RWPE2 (cell line): Measurements from ENCODE around the gene CCNG2.

ENCODE experiments used
- ATAC-seq: fragments of 200-7000 bp; cut with Tn5 transposase; 3 replicates; pipeline ENCODE4 v1.9.1; 2021; ENCODE audit warnings: low read depth
- DNase-seq: peaks from one replicate; pipeline ENCODE4 v3.0.0-alpha.2; 2020; ENCODE audit warnings: low spot score
- H3K27ac ChIP-seq: fragments of 450-650 bp; 2 replicates; pipeline ENCODE4 v1.5.1; 2017; ENCODE audit warnings: mild to moderate bottlenecking; ENCODE audit not compliant: poor library complexity, severe bottlenecking
- H3K27me3 ChIP-seq: fragments of 250-450 bp; sonication (Bioruptor Pico); 2 replicates; pipeline ENCODE4 v1.5.1; 2021; ENCODE audit warnings: mild to moderate bottlenecking, moderate library complexity; ENCODE audit not compliant: insufficient read depth, poor library complexity, severe bottlenecking
- H3K36me3 ChIP-seq: fragments of 250-450 bp; sonication (Bioruptor Pico); 2 replicates; pipeline ENCODE4 v1.5.1; 2020; ENCODE audit warnings: low read depth, mild to moderate bottlenecking, moderate library complexity
- H3K4me1 ChIP-seq: fragments of 250-450 bp; sonication (Bioruptor Pico); 2 replicates; pipeline ENCODE4 v1.5.1; 2021; ENCODE audit warnings: mild to moderate bottlenecking, moderate library complexity; ENCODE audit not compliant: insufficient read depth, poor library complexity, severe bottlenecking
- H3K4me3 ChIP-seq: fragments of 250-450 bp; sonication (Bioruptor Pico); 2 replicates; pipeline ENCODE4 v1.5.1; 2021; ENCODE audit warnings: mild to moderate bottlenecking, moderate library complexity; ENCODE audit not compliant: severe bottlenecking
- H3K9me3 ChIP-seq: fragments of 250-450 bp; sonication (Bioruptor Pico); 2 replicates; pipeline ENCODE4 v1.5.1; 2021; ENCODE audit warnings: mild to moderate bottlenecking, moderate library complexity; ENCODE audit not compliant: severe bottlenecking
- CTCF ChIP-seq: fragments of 450-650 bp; IDR thresholded peaks from one replicate; pipeline ENCODE4 v1.5.1; 2017; ENCODE audit warnings: mild to moderate bottlenecking, moderate library complexity; ENCODE audit not compliant: poor library complexity, severe bottlenecking

CCNG2 gene

GRCh38 chr4:77179519-77179918 is 22.5 kb downstream of the CCNG2 start:
- ATAC-seq: no peak
- Histone ChIP-seq H3K4me3 (no peak overlapping the region), H3K36me3 (no peaks in the 10 kb centered on the region), H3K9me3 (no peaks in the 10 kb centered on the region), H3K27ac (no peak overlapping the region), H3K27me3 (no peaks in the 10 kb centered on the region), H3K4me1 (no peaks in the 10 kb centered on the region)
- TF ChIP-seq CTCF: no peak
- no peak for DNase-seq

- DNase-seq: no peak
- no peak overlapping the region for H3K4me3 ChIP-seq
- no peak for TF ChIP-seq CTCF
- H3K4me1 ChIP-seq: no peaks in the 10 kb centered on the region
- H3K9me3 ChIP-seq: no peaks in the 10 kb centered on the region
- H3K27me3 ChIP-seq: no peaks in the 10 kb centered on the region
- H3K36me3 ChIP-seq: no peaks in the 10 kb centered on the region
- no peak for ATAC-seq
- no peak overlapping the region for H3K27ac ChIP-seq
Measured at GRCh38 chr4:77181720-77182119, 24.7 kb downstream of the CCNG2 start.

- Histone ChIP-seq H3K4me1 (no peaks in the 10 kb centered on the region), H3K27ac (no peak overlapping the region), H3K27me3 (no peaks in the 10 kb centered on the region), H3K9me3 (no peaks in the 10 kb centered on the region), H3K4me3 (no peak overlapping the region), H3K36me3 (no peaks in the 10 kb centered on the region)
- DNase-seq (no peak), ATAC-seq (no peak)
- no peak for TF ChIP-seq CTCF
Measured at GRCh38 chr4:77183777-77184420, 26.9 kb downstream of the CCNG2 start.

GRCh38 chr4:77184974-77185373 is 28.0 kb downstream of the CCNG2 start:
- H3K4me3 ChIP-seq: no peak overlapping the region
- no peak overlapping the region for H3K27ac ChIP-seq
- H3K9me3 ChIP-seq: no peaks in the 10 kb centered on the region
- no peak for TF ChIP-seq CTCF
- no peaks in the 10 kb centered on the region for H3K36me3 ChIP-seq
- DNase-seq: no peak
- peaks cover 3% of the 10 kb centered on the region for H3K4me1 ChIP-seq
- no peaks in the 10 kb centered on the region for H3K27me3 ChIP-seq
- no peak for ATAC-seq

- H3K4me3 ChIP-seq: no peak overlapping the region
- H3K9me3 ChIP-seq: no peaks in the 10 kb centered on the region
- peaks cover 10% of the 10 kb centered on the region for H3K4me1 ChIP-seq
- DNase-seq (no peak), ATAC-seq (no peak)
- no peaks in the 10 kb centered on the region for H3K36me3 ChIP-seq
- H3K27me3 ChIP-seq: no peaks in the 10 kb centered on the region
- H3K27ac ChIP-seq: no peak overlapping the region
- no peak for TF ChIP-seq CTCF
Measured at GRCh38 chr4:77185686-77186085, 28.7 kb downstream of the CCNG2 start.
